SK-N-MC (cell line): ENCODE results near the gene COG2.

Experiments
- DNase-seq: peaks from one replicate; pipeline ENCODE4 v3.0.0-alpha.2; 2011; ENCODE audit warnings: low read depth, low spot score
- H3K27ac ChIP-seq: fragments of 200-600 bp; sonication (generic); 2 replicates; pipeline ENCODE4 v1.5.1; 2016; ENCODE audit warnings: mixed run types
- H3K36me3 ChIP-seq: fragments of 200-600 bp; sonication (generic); 2 replicates; pipeline ENCODE4 v1.6.1; 2017; ENCODE audit warnings: antibody characterized with exemption, low read length, mixed read lengths; ENCODE audit not compliant: insufficient read depth
- H3K4me3 ChIP-seq: fragments of 200-600 bp; sonication (generic); 2 replicates; pipeline ENCODE4 v1.5.1; 2016
- H3K9ac ChIP-seq: fragments of 200-600 bp; sonication (generic); 2 replicates; pipeline ENCODE4 v1.8.0; 2017; ENCODE audit warnings: mixed run types, mixed read lengths; ENCODE audit not compliant: insufficient read length
- H3K9me3 ChIP-seq: fragments of 200-600 bp; sonication (generic); 2 replicates; pipeline ENCODE4 v1.6.1; 2017; ENCODE audit warnings: low read depth, mild to moderate bottlenecking, antibody characterized with exemption, low read length, moderate library complexity, mixed read lengths
- EZH2 ChIP-seq: fragments of 200-600 bp; sonication (generic); IDR thresholded peaks from one replicate; pipeline ENCODE4 v1.6.1; 2017; ENCODE audit warnings: antibody characterized with exemption
- FOXP2 ChIP-seq: optimal IDR thresholded peaks from 2 replicates; pipeline ENCODE3; 2011; ENCODE audit warnings: mild to moderate bottlenecking, moderate library complexity; ENCODE audit not compliant: insufficient read depth; ENCODE audit errors: extremely low read length, control extremely low read depth
- POLR2AphosphoS5 ChIP-seq: IDR thresholded peaks from 2 replicates; pipeline ENCODE4 v1.6.1; 2012; ENCODE audit warnings: mild to moderate bottlenecking, low read depth, low read length, borderline replicate concordance

Gene COG2

DNA sequence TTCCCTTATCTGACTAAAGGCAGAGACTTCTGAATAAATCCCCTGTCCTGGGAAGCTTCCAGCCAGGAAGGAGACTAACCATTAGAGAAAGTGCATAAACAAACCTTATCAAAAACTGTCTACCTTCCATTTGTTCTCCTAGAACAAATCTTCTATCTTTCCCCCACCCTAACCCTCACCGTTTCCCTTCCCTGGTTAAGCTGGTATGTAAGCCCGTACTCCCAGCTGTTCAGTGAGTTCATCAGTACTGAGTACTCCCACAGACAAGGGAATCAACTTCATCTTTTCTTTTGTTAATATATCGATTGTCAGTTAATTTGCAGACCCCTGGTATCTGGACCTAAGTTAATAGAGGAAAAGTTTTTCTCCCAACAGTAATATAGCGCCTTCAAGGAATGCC lies 20.1 kb upstream of the COG2 start:
- TF ChIP-seq EZH2 (no peak), FOXP2 (no peak), POLR2AphosphoS5 (no peak)
- no peak for DNase-seq
- Histone ChIP-seq H3K9me3 (no peaks in the 10 kb centered on the region), H3K4me3 (no peak overlapping the region), H3K36me3 (no peaks in the 10 kb centered on the region), H3K9ac (no peak overlapping the region), H3K27ac (no peak overlapping the region)

DNA sequence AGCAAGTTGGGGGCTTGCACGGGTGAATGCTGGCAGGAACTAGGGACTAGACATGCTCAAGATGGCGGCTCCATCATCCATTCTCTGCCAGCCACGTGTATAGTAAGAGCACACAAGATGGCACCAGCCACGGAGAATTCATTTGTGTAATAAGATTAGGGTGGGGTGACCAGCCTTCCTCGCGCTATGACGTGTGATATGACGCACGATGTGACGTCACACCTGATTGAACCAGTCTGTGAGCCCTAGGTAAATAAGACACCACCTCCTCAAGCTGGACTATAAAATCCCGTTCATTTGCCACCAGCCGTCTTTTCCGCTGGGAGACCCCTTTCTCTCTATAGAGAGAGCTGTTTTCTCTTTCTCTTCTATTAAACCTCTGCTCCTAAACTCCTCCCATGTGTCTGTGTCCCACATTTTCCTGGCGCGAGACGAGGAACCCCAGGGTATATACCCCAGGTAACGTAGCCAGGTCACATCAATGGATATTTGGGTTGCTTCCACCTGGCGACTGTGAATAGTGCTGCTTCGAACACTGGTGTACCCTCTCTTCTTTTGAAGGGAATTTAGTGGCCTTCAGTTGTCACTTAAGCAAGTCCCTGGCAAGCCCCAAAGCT lies 18.1 kb upstream of the COG2 start:
- H3K4me3 ChIP-seq, result no peak overlapping the region
- H3K9ac ChIP-seq, result no peak overlapping the region
- no peak overlapping the region for H3K27ac ChIP-seq
- H3K9me3 ChIP-seq, result no peaks in the 10 kb centered on the region
- TF ChIP-seq POLR2AphosphoS5 (no peak), EZH2 (no peak), FOXP2 (no peak)
- H3K36me3 ChIP-seq, result no peaks in the 10 kb centered on the region
- DNase-seq, result no peak

DNA sequence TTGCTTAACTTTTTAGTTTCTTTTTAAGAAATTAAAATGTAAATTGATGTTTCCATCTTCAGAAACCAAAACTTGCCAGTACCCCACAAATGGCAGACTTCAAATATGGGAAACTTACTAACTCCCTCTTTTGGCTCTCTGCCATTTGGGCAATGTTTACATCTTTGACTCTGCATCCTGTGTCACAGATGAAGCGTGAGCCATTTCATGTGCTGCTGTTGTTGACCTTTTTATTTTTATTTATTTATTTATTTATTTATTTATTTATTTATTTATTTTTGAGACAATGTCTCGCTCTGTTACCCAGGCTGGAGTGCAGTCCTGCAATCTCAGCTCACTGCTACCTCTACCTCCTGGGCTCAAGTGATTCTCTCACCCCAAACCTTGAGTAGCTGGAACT lies 16.0 kb upstream of the COG2 start:
- Histone ChIP-seq H3K4me3 (no peak overlapping the region), H3K36me3 (no peaks in the 10 kb centered on the region), H3K27ac (no peak overlapping the region), H3K9me3 (no peaks in the 10 kb centered on the region), H3K9ac (no peak overlapping the region)
- no peak for TF ChIP-seq POLR2AphosphoS5
- no peak for TF ChIP-seq FOXP2
- no peak for TF ChIP-seq EZH2
- DNase-seq, result no peak

DNA sequence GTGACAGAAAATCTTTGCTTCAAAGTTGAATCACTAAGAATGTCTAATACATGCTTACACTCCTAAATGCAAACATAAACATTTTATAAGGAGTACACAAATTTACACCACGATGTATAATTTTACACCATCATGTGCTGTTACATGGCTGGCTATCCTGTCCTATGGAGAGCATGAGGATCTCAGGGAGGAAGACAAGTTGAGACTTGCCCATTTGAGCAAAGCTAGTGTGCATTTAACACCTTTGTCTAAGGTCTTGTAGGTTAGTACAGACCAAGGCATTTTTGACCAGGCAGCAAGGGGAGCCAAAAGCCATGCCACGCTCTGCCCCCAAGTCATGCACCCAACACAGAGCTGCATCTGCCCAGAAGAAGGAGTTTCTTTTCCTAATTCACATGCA lies 14.5 kb upstream of the COG2 start:
- Histone ChIP-seq H3K4me3 (no peak overlapping the region), H3K36me3 (no peaks in the 10 kb centered on the region), H3K9me3 (no peaks in the 10 kb centered on the region), H3K9ac (no peak overlapping the region), H3K27ac (no peak overlapping the region)
- no peak for TF ChIP-seq POLR2AphosphoS5
- no peak for TF ChIP-seq FOXP2
- no peak for TF ChIP-seq EZH2
- no peak for DNase-seq

DNA sequence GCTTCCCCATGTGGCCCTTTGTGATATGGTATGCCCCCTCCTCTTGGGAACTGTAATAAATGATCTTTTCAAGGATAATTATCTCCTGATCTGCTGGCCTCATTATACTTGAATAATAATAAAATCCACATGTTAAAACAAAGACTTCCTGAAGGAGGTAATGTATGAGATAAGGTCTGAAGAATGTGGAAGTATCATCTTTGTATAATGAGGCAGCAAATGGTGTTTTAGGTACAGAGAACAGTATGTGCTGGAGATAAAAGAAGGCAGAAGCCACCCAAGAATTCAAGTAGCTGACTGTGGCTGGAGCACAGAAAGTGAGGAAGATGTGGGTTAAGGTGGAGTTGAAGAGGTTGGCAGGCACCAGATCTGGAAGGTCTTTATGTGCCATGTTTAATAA lies 12.8 kb upstream of the COG2 start:
- Histone ChIP-seq H3K9me3 (no peaks in the 10 kb centered on the region), H3K4me3 (no peak overlapping the region), H3K36me3 (no peaks in the 10 kb centered on the region), H3K27ac (no peak overlapping the region), H3K9ac (no peak overlapping the region)
- DNase-seq, result no peak
- TF ChIP-seq FOXP2, result no peak
- no peak for TF ChIP-seq POLR2AphosphoS5
- TF ChIP-seq EZH2, result no peak

DNA sequence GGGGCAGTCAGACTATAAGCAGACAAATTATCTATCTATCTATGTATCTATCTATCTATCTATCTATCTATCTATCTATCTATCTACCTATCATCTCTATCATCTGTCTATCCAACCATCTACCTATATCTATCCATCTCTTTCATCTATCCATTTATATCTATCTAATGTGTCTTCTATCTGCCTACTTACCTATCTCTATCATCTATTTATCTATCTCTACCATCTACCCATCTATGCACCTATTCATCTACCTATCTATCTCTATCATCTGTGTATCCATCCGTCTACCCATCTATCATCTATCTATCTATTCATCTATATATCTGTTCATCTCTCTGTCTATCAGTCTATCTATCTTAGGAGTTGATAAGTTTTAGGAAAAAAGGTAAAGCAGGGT lies 10.8 kb upstream of the COG2 start:
- no peaks in the 10 kb centered on the region for H3K36me3 ChIP-seq
- no peak overlapping the region for H3K9ac ChIP-seq
- no peak overlapping the region for H3K27ac ChIP-seq
- no peak overlapping the region for H3K4me3 ChIP-seq
- TF ChIP-seq FOXP2, result no peak
- no peaks in the 10 kb centered on the region for H3K9me3 ChIP-seq
- DNase-seq, result no peak

DNA sequence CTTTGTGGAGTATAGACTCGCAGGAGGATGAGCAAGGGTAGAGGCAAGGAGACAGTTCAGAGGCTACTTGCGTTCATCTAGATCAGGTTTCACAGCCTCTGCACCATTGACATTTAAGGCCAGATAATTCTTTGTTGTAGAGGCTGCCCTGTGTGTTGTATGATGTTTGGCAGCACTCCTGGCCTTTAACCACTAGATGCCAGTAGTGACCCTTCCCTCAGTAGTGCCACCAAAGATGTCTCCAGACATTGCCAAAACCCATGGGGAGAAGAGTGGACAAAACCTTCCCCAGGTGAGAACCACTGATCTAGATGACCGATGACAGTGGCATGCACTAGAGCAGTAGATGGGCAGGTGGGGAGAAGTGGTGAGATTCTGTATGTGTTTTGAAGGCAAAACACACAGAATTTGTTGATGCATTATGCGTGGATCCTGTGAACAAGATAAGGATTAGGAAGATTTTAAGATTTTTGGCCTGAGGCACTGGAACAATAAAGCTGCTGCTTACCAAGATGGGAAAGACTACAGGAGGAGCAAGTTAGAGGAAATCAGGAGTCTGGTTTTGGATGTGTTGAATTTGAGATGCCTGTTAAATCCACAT lies 9.9 kb upstream of the COG2 start:
- Histone ChIP-seq H3K9ac (no peak overlapping the region), H3K27ac (no peak overlapping the region), H3K4me3 (no peak overlapping the region), H3K9me3 (no peaks in the 10 kb centered on the region), H3K36me3 (no peaks in the 10 kb centered on the region)
- DNase-seq, result no peak
- TF ChIP-seq FOXP2, result no peak
- no peak for TF ChIP-seq EZH2
- no peak for TF ChIP-seq POLR2AphosphoS5

DNA sequence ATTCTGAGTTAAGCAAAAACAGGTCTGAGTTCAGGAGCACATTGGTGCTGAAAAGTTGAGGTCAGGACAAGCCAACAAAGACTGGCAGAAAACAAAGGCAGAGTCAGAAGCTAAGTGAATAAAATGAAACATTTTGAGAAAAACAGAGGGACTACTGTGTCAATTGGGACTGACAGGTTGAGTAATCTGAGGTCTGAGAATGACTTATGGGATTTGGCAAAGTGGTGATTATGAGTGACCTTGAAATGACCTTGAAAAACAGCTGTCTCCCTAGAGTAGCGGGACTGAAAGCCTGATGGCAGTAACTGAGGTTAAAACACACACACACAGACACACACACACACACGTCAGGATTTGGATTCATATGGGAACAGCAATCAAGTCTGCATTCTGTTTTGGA lies 8.8 kb upstream of the COG2 start:
- H3K4me3 ChIP-seq, result no peak overlapping the region
- H3K36me3 ChIP-seq, result no peaks in the 10 kb centered on the region
- no peak overlapping the region for H3K9ac ChIP-seq
- H3K27ac ChIP-seq, result no peak overlapping the region
- H3K9me3 ChIP-seq, result no peaks in the 10 kb centered on the region
- no peak for DNase-seq
- TF ChIP-seq POLR2AphosphoS5, result no peak
- TF ChIP-seq EZH2, result no peak
- no peak for TF ChIP-seq FOXP2

DNA sequence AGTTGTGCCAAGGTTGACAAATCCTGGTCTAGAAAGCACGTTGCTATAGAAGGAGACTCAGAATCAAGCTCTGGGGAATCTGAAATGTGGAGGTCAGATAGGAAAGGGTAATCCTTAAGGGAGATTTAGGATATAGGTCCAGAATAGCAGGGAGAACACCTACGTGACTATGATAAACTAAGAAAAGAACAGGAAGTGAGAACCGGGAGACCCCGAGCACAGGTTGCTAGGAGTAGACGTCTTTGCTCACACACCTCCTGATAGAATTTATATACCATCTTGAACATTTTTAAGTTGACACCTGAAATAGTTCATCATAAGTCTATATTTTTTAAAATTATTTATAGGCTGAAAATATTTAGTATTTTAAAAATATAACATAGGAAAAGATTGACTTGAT lies 7.9 kb upstream of the COG2 start:
- Histone ChIP-seq H3K36me3 (no peaks in the 10 kb centered on the region), H3K9me3 (no peaks in the 10 kb centered on the region), H3K27ac (no peak overlapping the region), H3K4me3 (no peak overlapping the region), H3K9ac (no peak overlapping the region)
- TF ChIP-seq POLR2AphosphoS5, result no peak
- no peak for TF ChIP-seq FOXP2
- TF ChIP-seq EZH2, result no peak
- no peak for DNase-seq
